ENCODE measurements around the gene CDKAL1.
A peak's percentile ranks its signal among the peaks of the same experiment; 100 is the strongest.

CDKAL1 gene

GRCh38 chr6:20936949-20937348 lies 402.7 kb downstream of the CDKAL1 start:
- no peak for TF ChIP-seq CTCF (IDR thresholded peaks at IDR 0.05; ENCODE audit: insufficient read depth, low read length, missing control alignments)
- ChIA-PET POLR2A (no interaction called here), CTCF (no interaction called here)
- no peak overlapping the region for H3K4me3 ChIP-seq (ENCODE audit: low read depth, low read length)
- DNase-seq (ENCODE audit: low read depth, low spot score): no peak

- no peak for DNase-seq (ENCODE audit: low read depth, low spot score)
- POLR2A ChIA-PET: no interaction called here
- no peak for TF ChIP-seq CTCF (IDR thresholded peaks at IDR 0.05; ENCODE audit: insufficient read depth, low read length, missing control alignments)
- no peak overlapping the region for H3K4me3 ChIP-seq (ENCODE audit: low read depth, low read length)
- CTCF ChIA-PET: no interaction called here
Observed at GRCh38 chr6:20939161-20939775, 405.0 kb downstream of the CDKAL1 start.

- no peak overlapping the region for H3K4me3 ChIP-seq (ENCODE audit: low read depth, low read length)
- CTCF ChIA-PET: no interaction called here
- no peak for TF ChIP-seq CTCF (IDR thresholded peaks at IDR 0.05; ENCODE audit: insufficient read depth, low read length, missing control alignments)
- DNase-seq (ENCODE audit: low read depth, low spot score): no peak
- POLR2A ChIA-PET: no interaction called here
Observed at GRCh38 chr6:20943040-20943627, 408.9 kb downstream of the CDKAL1 start.

DNA sequence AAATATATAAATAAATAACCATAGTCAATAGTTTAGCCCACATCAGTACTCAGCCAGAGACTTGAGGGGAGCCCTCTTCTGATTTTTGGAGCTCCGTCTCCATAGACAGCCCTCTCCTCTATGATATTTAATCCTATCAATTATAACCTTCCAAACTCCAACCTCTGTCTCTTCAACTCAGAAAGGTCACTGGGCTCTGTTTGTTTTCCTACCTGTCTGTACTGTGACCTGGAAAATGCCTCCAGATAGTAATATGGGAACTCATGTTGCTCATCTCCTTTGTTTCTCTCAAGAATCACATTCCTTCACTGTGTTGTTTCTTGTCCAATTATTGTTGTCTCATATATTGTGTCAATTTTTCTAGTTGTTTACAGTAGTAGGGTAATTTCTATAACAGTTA lies 409.7 kb downstream of the CDKAL1 start:
- H3K4me3 ChIP-seq (ENCODE audit: low read depth, low read length): no peak overlapping the region
- ChIA-PET POLR2A (no interaction called here), CTCF (no interaction called here)
- DNase-seq (ENCODE audit: low read depth, low spot score): no peak
- TF ChIP-seq CTCF (IDR thresholded peaks at IDR 0.05; ENCODE audit: insufficient read depth, low read length, missing control alignments): no peak

GRCh38 chr6:20946022-20946421 lies 411.8 kb downstream of the CDKAL1 start:
- no peak overlapping the region for H3K4me3 ChIP-seq (ENCODE audit: low read depth, low read length)
- CTCF ChIA-PET: no interaction called here
- TF ChIP-seq CTCF (IDR thresholded peaks at IDR 0.05; ENCODE audit: insufficient read depth, low read length, missing control alignments): peak; percentile 2
- DNase-seq (ENCODE audit: low read depth, low spot score): no peak
- POLR2A ChIA-PET: no interaction called here

GRCh38 chr6:20946890-20947289 lies 412.6 kb downstream of the CDKAL1 start:
- no peak for DNase-seq (ENCODE audit: low read depth, low spot score)
- no peak for TF ChIP-seq CTCF (IDR thresholded peaks at IDR 0.05; ENCODE audit: insufficient read depth, low read length, missing control alignments)
- no peak overlapping the region for H3K4me3 ChIP-seq (ENCODE audit: low read depth, low read length)
- POLR2A ChIA-PET: no interaction called here
- CTCF ChIA-PET: no interaction called here
